Astrocyte of the cerebellum (primary cell): ENCODE measurements around the gene C9orf85.

Source experiments
- DNase-seq: peaks from one replicate; pipeline ENCODE4 v3.0.0-alpha.2; 2011; ENCODE audit warnings: low read depth
- H3K4me3 ChIP-seq: 2 replicates; pipeline ENCODE4 v1.5.1; 2011; ENCODE audit warnings: mild to moderate bottlenecking, low read depth, low read length, moderate library complexity
- in situ Hi-C: cut with HindIII; loops from 2 replicates; pipeline ENCODE4 v1.10.0; 2017; ENCODE audit warnings: low sequenced_read_pairs
- TF ChIP-seq, protein P1 (sequence below): IDR thresholded peaks from 2 replicates; pipeline ENCODE4 v1.5.1; 2012; ENCODE audit warnings: low read length, low read depth, moderate library complexity, mild to moderate bottlenecking; ENCODE audit errors: missing control alignments

The C9orf85 gene

DNA sequence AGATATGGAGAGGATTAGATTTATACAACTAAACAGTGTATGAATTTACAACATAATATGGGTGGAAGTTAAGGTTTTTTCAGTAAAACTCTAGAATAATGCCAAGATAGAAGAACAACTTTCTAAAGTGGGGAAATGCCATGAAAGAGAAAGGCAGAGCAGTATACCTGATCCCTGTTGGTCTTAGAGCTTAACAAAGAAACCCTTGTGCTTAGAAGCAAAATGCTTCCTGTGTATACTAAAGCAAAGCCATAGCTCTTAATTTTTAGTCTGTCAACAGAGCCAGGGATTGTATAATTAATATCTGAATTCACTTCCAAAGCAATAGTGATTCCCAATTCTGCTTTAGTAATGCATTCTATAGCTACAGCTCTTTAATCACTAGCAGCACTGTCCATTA is 14.4 kb downstream of the C9orf85 start:
- TF ChIP-seq, protein P1, sequence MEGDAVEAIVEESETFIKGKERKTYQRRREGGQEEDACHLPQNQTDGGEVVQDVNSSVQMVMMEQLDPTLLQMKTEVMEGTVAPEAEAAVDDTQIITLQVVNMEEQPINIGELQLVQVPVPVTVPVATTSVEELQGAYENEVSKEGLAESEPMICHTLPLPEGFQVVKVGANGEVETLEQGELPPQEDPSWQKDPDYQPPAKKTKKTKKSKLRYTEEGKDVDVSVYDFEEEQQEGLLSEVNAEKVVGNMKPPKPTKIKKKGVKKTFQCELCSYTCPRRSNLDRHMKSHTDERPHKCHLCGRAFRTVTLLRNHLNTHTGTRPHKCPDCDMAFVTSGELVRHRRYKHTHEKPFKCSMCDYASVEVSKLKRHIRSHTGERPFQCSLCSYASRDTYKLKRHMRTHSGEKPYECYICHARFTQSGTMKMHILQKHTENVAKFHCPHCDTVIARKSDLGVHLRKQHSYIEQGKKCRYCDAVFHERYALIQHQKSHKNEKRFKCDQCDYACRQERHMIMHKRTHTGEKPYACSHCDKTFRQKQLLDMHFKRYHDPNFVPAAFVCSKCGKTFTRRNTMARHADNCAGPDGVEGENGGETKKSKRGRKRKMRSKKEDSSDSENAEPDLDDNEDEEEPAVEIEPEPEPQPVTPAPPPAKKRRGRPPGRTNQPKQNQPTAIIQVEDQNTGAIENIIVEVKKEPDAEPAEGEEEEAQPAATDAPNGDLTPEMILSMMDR: no peak
- in situ Hi-C loops: no loop called here
- no peak for DNase-seq
- no peak overlapping the region for H3K4me3 ChIP-seq

DNA sequence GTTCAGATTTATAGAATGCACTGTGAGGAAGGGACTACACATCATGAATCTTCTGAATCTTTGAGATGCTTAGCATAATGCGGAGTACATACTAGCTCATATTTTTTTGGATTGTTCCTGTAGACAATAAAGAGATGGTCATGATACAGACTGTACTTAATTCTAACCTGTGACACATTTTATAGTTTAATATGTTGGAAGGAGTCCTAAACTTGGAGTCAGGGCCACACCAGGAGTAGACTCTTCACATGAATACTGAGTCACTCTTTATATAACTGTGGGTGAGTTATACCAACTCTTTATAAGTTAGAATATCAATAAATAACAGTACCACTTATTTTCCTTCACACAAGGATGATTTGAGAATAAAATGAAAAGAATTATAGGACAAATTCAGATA is 16.9 kb downstream of the C9orf85 start:
- TF ChIP-seq, protein P1: no peak
- no peak overlapping the region for H3K4me3 ChIP-seq
- DNase-seq: no peak
- in situ Hi-C loops: no loop called here

DNA sequence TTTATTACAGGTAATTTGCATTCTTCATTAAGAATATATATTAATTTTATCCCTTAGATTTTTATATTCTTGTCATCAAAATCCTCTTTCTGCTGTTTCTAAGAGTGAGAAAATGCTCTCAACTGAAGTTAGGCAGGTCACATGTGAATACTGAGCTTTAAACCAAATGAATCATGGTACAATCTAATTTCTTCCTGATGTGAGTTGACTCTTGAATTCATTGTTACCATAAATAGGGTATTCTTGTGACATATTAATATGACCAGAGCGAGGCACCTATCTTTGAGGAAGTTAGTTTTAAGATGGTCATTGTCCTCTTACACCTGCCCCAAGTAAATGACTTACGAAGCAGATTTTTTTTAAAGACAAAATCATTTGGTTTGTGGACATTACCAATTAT is 17.4 kb downstream of the C9orf85 start:
- in situ Hi-C loops: no loop called here
- no peak for DNase-seq
- TF ChIP-seq, protein P1: no peak
- no peak overlapping the region for H3K4me3 ChIP-seq

DNA sequence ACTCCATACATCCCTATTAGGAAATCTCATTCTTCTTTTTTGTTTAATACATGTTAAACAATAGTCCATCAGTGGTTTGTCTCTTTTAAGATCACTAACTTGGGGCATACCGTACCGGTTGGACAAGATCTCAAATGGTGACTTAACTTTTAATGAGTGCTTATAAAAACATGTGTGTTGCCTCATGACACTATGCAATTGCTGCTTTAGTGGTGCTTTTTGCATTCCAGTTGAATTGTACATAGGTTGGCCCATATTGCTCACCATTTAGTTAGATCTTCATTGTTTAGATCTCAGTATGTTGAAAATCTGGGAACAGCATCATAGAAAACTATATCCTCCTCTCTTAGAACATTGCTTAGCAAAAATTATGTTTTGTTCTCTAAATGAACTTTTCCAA is 17.8 kb downstream of the C9orf85 start:
- no peak for DNase-seq
- in situ Hi-C loops: no loop called here
- H3K4me3 ChIP-seq: no peak overlapping the region
- TF ChIP-seq, protein P1: no peak

DNA sequence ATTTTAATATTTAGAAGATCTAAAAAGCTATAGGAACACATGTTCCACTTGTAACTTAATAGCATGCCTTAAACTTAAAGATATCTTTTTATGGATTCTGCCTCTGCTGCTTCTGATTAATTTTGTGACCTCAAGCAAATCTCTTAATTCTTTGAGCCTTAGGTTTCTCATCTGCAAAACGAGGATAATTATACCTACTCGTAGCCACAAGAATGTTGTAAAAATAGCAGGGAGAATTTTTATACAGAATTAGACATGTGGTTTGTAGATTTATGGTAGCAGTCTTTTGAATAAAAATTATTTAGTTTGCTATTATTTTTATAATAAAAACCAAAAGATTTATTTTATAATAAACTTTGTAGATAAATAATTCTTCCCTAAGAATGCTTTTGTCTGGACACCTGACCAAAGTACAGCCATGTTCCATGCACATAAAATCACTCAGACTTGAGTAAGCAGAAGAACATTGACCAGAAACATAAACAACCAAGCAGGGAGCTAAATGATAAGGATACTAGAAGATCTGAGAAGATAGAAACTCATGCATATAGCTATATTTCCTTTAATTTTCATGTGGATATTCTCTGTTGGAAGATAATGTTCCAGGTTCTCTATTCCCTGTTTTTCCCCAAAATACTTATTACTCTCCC is 18.5 kb downstream of the C9orf85 start:
- no peak for DNase-seq
- in situ Hi-C loops: loop anchor here (5.0 kb wide), 1 partner anchor 38 kb away; no protein-coding TSS in a partner anchor
- H3K4me3 ChIP-seq: no peak overlapping the region
- TF ChIP-seq, protein P1: no peak

DNA sequence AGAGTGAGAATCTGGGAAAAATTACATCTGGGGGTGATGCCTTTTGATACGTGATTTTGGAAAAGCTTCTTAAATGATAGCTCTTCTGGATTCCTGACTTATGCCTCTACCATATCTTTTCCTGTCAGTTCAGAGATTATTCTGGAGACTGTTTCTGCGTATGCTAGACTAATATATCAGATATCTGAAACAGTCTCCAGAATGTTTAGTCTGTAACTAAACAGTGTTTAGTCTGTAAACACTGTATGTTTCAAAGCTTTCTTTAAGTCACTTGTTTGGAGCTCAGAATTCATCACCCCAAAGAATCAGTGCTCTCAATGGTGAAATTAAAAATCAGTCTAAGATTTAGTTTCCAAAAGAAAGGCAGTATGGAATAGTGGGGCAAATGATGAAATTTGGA is 19.7 kb downstream of the C9orf85 start:
- TF ChIP-seq, protein P1: no peak
- in situ Hi-C loops: loop anchor here (5.0 kb wide), 1 partner anchor 39 kb away; no protein-coding TSS in a partner anchor
- no peak for DNase-seq
- H3K4me3 ChIP-seq: no peak overlapping the region
